AG04450 (cell line): ENCODE results near the gene NPTX1. TPM values are rescaled to one million over a fixed set of nuclear protein-coding genes. Genes with fewer than 3 reads are reported as not detected.

ENCODE experiments used
- CTCF ChIA-PET: fragments of 300-600, 350-600 bp; formaldehyde crosslinking; extraction: SDS; loops from one replicate; lab custom pipeline; 2022; ENCODE audit warnings: antibody characterized with exemption, inconsistent platforms; lab: Charles Lee
- POLR2A ChIA-PET: fragments of 350-600 bp; formaldehyde crosslinking; extraction: SDS; loops from one replicate; lab custom pipeline; 2021; ENCODE audit warnings: antibody characterized with exemption, inconsistent platforms; lab: Yijun Ruan, JAX
- DNase-seq: peaks from one replicate; pipeline ENCODE4 v3.0.0-alpha.2; 2011; ENCODE audit warnings: low read depth, low spot score
- H3K27ac ChIP-seq: one replicate; pipeline ENCODE4 v1.5.1; 2012; ENCODE audit warnings: low read depth, low read length, control low read depth
- H3K27me3 ChIP-seq: one replicate; pipeline ENCODE4 v1.6.0; 2012; ENCODE audit warnings: low read length; ENCODE audit not compliant: control insufficient read depth, insufficient read depth
- H3K4me3 ChIP-seq: 2 replicates; pipeline ENCODE4 v1.5.1; 2011; ENCODE audit warnings: mild to moderate bottlenecking, low read depth, low read length, control low read depth
- H3K9me3 ChIP-seq: 2 replicates; pipeline ENCODE4 v1.5.1; 2012; ENCODE audit warnings: low read length; ENCODE audit not compliant: control insufficient read depth, insufficient read depth
- CTCF ChIP-seq: IDR thresholded peaks from 2 replicates; pipeline ENCODE4 v1.5.1; 2011; ENCODE audit warnings: low read depth, low read length, control low read depth, inconsistent platforms
- polyA plus RNA-seq: library from polyadenylated mRNA; depleted of rRNA; stranded (reverse); fragments of >200 nt; gene quantifications from 2 replicates; pipeline ENCODE4 v1.2.3, GENCODE V29; 2011

The NPTX1 gene
- polyA plus RNA-seq, 1 experiment = 6.5 TPM

DNA sequence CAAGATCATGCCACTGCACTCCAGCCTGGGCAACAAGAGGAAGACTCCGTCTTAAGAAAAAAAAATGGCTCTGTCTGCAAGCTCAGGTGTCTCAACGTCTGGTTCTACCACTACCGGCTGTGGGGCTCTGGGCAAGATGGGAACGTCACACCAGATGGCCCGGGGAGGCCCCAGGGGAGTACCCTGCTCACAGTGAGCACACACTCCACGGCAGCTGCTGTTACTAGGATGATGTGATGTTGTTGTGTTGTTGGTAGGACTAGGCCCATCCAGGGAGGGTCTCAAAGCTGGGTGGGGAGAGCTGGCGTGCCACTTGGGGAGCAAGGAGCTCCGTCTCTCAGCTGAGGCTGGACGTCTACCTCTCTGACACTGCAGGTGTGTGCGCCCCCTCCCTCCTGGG, 9.4 kb upstream of the NPTX1 start:
- no peak overlapping the region for H3K27ac ChIP-seq
- H3K27me3 ChIP-seq = peaks cover 50% of the 10 kb centered on the region
- CTCF ChIA-PET = no interaction called here
- DNase-seq = no peak
- no peak overlapping the region for H3K4me3 ChIP-seq
- no peaks in the 10 kb centered on the region; the same call in 1 of the 2 replicates for H3K9me3 ChIP-seq
- TF ChIP-seq CTCF = no peak
- POLR2A ChIA-PET = no interaction called here

GRCh38 chr17:80482555-80483308, 6.3 kb upstream of the NPTX1 start:
- CTCF ChIA-PET = interaction anchor here (0.7 kb wide), 1 partner anchor 306 kb away, joined by 3 read pairs; no protein-coding TSS in a partner anchor
- TF ChIP-seq CTCF = no peak
- Histone ChIP-seq H3K27ac (no peak overlapping the region), H3K27me3 (peaks cover 61% of the 10 kb centered on the region), H3K4me3 (no peak overlapping the region), H3K9me3 (no peaks in the 10 kb centered on the region; the same call in 1 of the 2 replicates)
- DNase-seq = no peak
- POLR2A ChIA-PET = no interaction called here

DNA sequence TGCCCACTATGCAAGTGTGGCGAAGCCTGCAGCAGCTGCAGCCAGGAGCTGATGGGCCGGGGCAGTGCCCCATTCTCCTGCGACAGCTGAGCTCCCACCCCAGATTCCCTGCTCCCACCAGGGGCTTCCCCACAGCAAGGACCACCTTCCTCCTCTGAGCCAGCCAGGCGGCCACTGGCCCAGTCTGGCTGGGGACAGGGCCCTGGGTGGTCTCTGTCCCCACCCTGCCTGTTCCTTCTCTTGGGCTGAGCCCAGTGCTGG, 5.6 kb upstream of the NPTX1 start:
- DNase-seq = no peak
- Histone ChIP-seq H3K27me3 (peaks cover 61% of the 10 kb centered on the region), H3K4me3 (no peak overlapping the region), H3K9me3 (no peaks in the 10 kb centered on the region; the same call in 1 of the 2 replicates), H3K27ac (no peak overlapping the region)
- no peak for TF ChIP-seq CTCF
- ChIA-PET CTCF (no interaction called here), POLR2A (no interaction called here)

DNA sequence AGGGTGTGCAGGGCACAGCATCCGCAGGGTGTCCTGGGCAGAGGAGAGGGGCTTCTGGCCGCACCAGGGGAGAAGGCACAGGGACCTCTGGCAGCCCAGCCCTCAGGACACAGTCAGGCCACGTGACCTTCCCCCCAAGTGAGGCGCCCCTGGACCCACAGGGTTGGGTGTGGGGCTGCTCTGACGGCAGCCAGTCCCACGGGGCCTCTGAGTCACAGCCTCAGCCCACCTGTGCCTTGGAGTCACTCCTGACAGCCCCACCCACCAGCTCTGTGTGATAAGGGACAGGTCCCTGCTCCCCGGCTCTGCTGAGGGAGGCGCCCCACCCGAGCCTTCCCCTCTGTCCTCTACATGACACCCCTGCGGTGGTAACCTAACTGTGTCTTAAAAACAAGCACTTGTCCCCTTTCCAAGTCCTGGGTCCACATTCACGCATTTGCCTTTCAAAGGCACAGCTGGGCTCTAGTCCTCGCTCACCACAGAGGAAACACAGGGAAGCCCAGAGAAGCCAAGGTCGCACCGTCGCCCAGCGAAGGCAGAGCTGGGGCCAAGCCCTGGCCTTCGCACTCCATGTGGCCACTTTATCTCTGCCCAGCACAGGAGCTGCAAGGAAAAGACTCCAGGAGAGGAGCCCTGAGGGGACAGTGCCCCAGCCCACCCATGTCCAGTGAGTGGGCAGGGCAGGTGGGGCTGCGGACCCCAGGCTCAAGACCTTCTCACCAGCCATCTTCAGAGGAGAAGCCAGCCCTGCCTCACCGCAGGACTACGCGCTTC, 5.1 kb upstream of the NPTX1 start:
- CTCF ChIA-PET = no interaction called here
- no peak overlapping the region for H3K27ac ChIP-seq
- no peak for TF ChIP-seq CTCF
- H3K27me3 ChIP-seq = peaks cover 59% of the 10 kb centered on the region
- no peaks in the 10 kb centered on the region; the same call in 1 of the 2 replicates for H3K9me3 ChIP-seq
- POLR2A ChIA-PET = no interaction called here
- no peak overlapping the region for H3K4me3 ChIP-seq
- no peak for DNase-seq

DNA sequence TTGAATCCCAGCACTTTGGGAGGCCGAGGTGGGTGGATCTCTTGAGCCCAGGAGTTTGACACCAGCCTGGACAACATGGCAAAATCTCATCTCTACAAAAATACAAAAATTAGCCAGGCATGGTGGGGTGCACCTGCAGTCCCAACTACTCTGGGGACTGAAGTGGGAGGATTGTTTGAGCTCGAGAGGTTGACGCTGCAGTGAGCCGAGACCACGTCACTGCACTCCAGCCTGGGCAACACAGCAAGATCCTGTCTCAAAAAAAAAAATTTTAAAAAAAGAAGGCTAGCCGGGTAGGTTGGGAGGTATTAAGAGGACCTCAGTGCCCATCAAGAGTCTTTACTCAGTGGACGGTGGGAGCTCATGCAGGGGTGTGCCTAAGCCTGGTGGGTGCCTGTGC, 3.8 kb upstream of the NPTX1 start:
- Histone ChIP-seq H3K9me3 (no peaks in the 10 kb centered on the region; the same call in 1 of the 2 replicates), H3K4me3 (no peak overlapping the region), H3K27me3 (peaks cover 56% of the 10 kb centered on the region), H3K27ac (no peak overlapping the region)
- POLR2A ChIA-PET = no interaction called here
- TF ChIP-seq CTCF = no peak
- CTCF ChIA-PET = no interaction called here
- DNase-seq = no peak
